ENCODE data around the gene UHRF2. TPM values are rescaled to one million over a fixed set of nuclear protein-coding genes. Genes with fewer than 3 reads are reported as not detected.
"Not testable (repeated sequence)": the region's sequence is repeated elsewhere in the genome, so short reads cannot be mapped to it uniquely, and the experiment has no call there.

The UHRF2 gene
- total RNA-seq, 1 donor from 2014 or later: 56.5 TPM

DNA sequence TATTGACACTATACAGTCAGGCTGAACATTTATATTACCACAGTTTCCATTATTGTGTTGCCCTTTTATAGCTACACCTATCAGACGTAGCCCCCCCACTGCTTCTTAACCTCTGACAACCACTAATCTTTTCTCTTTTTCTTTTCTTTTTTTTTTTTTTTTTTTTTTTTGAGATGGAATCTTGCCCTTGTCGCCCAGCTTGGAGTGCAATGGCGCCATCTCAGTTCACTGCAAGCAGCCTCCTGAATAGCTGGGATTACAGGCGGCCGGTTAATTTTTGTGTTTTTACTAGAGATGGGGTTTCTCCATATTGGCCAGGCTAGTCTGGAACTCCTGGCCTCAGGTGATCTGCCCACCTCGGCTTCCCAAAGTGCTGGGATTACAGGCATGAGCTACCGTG lies 75.4 kb downstream of the UHRF2 start:
- DNase-seq (ENCODE audit: low spot score): no peak

DNA sequence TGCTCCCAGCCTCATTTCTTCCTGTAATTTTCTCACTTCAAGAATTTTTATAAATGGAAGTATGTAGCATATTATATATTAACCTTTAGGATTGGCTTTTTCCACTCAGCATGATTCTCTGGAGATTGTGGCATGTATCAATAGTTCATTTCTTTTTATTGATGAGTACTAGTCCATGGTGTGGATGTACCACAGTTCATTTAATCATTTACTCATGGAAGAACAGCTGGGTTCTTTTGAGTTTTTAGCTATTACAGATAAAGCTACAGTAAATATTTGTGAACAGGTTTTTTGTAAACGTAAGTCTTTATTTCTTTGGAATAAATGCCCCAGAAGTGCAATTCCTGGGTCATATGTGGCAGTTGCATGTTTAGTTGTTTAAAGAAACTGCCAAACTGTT lies 76.1 kb downstream of the UHRF2 start:
- no peak for DNase-seq (ENCODE audit: low spot score)

DNA sequence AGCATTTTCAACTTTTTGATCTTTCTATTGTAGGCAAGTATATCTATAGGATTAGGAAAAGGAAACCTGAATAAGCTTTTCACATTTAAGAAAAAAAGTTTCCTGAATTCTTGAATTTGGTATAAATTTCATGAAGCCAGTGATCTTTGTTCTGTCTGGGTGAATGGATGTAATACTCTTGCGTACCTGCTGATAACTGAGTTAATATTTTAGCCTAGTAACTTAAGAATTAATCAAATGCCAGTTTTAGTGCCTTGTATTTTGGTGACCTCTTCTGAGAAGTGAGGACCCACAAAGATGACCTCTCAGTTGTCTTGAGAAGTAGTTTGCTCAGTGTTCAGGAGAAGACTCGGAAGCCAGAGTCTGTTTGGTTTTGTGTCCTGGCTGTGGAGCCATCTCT lies 77.9 kb downstream of the UHRF2 start:
- no peak for DNase-seq (ENCODE audit: low spot score)

DNA sequence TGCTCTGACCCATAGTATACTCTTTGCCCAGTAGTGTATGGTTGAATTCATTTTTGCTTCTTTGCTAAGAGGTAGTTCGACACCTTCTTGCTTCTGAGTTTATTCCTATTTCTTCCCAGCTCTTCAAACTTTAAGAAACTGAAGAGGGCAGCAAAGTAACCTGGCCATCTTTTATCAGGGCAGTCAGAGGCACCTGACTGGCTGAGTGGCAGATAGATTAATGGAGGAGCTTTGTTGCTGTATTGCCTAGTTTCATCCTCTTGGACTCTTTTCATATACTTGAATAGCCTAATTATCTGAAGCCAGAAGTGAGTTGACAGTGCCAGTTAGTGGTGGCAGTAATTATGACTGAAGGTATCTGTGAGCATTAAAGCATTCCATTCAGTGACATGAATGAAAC lies 82.5 kb downstream of the UHRF2 start:
- no peak for DNase-seq (ENCODE audit: low spot score)

DNA sequence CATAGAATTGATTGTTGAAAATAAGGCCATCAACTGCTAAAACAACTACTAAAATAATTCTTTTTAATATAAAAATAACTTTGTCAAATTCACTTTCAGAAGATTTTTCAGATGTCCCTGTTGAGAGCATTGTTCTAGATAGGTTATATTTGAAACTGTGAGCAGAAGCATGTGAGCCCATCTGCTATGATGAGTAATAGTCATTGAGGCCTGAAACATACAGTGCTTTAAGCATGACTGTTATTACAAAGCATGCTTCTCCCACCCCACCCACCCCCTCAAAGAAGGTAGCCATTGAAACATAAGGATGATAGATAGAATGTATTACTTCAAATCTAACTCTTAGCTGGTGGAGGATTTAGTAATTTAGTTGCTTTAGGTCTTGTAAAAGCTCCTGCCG lies 86.0 kb downstream of the UHRF2 start:
- no peak for DNase-seq (ENCODE audit: low spot score)

DNA sequence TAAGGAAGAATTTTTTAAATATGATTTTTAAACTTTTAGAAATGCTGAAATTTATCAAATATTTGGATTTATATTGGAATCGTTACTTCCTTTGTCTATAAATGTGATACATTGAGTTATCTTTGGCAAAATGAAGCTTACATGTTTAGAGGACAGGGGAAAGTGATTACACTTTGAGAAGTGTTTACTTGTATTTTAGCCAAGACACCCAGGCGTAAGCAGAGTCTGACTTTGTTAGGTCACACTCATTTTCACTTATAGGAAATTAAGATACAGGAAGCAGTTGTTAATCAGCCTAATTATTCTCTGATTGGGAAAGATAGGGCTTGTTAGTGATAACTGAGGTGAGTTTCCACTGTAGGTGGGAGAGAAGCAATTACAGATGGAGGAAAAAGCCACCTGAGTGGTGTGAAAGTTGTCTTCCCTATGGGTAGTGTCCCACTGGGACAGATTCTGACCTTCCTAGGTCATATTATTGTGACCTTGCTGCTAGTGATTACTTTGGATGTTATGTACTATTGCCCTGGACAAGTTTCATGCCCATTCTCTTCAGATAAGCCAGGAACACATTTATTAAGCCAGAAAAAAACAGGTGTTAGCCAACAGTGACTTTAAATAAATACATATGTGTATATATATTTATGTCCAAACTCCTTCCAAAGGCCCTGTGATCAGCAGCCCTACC lies 88.7 kb downstream of the UHRF2 start:
- no peak for DNase-seq (ENCODE audit: low spot score)

DNA sequence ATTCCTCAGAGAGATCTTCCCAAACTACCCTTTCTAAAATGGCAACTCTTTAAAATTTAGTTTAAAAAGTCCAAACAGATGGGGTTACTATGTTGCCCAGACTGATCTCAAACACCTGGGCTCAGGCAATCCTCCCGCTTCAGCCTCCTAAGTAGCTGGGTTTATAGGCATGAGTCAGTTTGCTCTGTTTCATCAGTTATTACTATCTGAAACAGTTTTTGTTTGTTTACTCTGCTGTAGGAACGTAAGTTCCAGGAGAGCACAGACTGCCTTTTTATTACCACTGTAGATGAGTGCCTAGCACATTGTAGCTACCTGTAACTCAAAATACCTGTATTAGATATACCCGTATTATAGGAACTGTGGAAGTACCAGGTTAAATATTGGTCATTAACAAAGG lies 89.4 kb downstream of the UHRF2 start:
- DNase-seq (ENCODE audit: low spot score): no peak

DNA sequence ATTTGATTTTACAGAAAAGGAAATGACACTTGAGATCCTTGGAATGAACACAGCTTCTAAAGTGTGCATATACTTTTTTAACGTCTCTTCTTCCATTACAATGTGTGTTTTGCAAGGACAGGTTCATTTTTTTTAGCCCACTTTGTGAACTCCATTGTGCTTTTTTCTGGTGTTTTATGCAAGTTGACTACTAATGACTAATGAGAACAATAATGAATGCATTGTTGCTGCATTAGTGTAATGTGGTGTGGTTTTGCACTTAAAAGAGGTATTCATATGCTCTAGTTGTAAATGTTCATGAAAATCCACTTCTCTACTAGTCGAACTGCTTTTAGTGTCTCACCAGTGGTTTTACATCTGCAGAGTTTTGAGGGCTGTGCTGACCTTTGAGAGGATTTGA lies 93.6 kb downstream of the UHRF2 start:
- no peak for DNase-seq (ENCODE audit: low spot score)

DNA sequence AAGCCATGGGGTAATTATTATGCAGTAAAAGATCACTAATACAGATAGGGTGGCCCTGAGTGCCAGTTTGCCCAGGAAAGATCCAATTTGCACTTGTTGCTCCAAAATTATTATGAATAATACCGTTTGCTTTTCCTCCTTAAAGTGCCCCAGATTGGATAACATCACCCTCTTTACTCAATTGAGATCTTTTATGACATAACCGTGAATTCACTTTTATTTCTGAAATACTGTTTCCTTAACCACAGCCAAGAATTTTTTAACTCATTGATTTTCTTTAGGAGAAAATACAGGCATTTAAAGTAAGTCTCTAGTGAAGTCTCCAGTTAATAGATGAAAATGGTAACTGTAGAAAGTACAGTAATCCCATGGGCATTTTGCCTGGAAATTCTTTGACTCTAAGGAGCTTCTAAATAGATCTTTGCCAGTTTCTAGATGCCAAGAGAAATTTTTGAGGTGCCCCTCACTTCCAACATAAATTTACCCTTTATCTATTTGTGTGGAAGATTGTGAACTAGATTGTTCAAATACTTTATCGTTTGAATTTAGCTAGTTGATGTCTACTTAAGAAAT lies 99.2 kb downstream of the UHRF2 start:
- no peak for DNase-seq (ENCODE audit: low spot score)

DNA sequence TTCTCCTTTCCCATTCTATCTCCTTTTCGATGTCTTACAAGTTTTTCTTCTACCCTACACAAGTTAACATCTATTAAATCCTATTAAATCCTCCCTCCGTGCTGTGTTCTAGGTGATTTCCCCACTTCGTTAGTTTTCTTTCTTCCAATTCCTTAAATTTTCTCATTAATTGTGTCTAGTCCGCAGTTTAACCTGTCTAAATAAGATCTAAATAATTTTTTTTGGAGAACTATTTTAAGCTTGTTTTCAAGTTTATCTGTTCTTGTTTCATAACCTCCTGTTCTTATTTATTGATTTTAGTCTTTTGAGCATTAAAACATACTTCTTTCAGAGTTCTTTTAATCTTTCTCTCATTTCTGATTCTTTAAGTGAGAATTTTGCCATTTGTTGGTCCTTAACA lies 109.3 kb downstream of the UHRF2 start:
- no peak for DNase-seq (ENCODE audit: low spot score)

DNA sequence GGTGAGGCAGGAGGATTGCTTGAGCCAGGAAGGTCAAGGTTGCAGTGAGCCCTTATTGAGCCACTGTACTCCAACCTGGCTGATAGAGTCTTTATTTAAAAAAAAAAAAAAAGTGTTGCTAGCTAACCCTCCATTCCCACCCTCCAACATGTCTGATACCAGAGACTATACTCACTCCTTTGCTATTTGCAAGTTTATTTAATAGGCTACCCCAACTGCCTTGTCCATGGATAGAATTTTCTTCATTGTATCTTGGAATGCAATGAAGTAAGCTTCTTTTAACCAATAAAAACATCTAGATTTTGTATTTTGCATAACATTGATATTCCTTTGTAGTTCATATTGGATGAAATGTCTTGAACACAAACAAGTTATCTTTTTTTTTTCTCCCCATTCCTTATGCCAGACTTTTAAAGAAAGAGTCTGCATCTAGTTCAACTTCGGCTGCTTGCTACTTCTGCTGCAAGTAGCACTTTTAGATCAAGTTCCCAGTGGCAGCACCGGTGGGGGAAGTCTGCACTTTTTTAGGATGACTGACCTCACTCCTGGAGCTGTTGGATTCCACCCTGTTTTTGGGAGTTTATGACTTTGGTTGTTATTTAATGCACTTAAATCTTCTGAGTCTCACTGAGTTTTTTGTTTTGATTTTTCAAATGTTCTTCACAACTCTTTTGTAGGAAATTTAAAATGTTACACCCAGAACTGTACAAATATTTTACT lies 112.5 kb downstream of the UHRF2 start:
- DNase-seq (ENCODE audit: low spot score): no peak

DNA sequence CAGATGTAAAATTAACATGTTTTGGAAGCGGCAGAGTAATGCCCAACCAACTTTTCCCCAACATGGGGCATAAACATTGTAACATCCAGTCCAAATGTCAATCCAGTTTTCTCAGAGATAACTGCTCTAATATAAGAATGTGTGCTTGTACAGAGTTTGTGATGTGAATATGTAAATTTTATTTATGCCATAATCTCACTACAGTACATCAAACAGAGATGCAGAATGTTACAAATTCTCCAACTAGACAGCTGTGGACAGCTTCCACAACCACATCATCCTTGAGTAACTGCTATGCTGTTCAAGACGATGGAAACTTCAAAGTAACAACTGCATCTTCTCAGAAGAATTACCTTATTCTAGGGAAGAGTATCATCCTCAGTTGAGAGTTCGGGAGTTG lies 122.6 kb downstream of the UHRF2 start:
- no peak for DNase-seq (ENCODE audit: low spot score)

DNA sequence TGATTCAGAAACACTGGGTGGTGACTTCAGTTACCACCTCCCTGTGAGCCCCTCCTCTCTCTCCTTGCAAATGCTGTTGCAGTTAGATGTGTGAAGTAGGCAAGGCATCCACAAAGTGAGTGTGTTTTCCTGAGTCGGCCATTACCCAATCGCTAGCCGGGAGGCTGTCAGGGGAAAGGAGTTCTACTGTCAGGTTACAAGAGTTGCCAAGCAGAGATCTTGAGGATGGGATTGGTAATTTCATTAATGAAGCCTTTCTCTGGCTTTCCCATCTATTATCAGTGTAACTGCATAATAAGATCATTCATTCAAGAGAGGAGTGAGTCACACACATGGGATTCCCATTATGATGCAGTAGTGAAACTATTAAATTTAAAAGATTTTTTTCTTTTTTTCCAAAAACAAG lies 125.7 kb downstream of the UHRF2 start:
- DNase-seq (ENCODE audit: low spot score): no peak

DNA sequence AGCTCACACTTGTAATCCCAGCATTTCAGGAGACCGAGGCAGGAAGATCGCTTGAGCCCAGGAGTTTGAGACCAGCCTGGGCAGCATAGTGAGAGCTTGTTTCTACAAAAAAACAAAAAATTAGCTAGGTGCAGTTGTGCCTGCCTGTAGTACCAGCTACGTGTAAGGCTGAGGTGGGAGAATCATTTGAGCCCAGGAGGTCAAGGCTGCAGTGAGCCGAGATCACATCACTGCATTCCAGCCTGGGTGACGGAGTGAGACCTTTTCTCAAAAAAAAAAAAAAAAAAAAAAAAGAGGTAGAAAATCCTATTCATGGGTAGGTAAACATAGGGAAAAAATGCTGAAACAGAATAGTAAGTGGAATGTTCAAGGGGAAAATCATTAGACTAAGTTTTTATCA lies 129.6 kb downstream of the UHRF2 start:
- not testable (repeated sequence) for DNase-seq (ENCODE audit: low spot score)

DNA sequence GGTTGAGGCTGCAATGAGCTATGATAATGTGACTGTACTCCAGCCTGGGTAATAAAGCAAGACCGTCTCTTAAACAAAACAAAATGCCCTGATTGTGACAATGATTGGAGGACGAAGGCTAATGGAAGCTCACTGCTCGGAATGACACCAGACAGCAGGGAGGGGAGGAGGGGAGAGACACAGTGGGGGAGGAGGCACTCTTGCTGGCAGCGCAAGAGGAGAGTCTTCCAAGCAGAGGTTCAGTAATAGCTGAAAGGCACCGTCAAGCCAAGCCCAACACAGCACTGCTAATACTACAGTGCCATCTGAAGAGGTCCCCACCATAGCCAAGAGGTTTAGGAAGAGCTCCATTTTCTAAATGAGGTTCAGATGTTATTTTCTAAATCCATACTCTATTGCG lies 130.2 kb downstream of the UHRF2 start:
- DNase-seq (ENCODE audit: low spot score): no peak

DNA sequence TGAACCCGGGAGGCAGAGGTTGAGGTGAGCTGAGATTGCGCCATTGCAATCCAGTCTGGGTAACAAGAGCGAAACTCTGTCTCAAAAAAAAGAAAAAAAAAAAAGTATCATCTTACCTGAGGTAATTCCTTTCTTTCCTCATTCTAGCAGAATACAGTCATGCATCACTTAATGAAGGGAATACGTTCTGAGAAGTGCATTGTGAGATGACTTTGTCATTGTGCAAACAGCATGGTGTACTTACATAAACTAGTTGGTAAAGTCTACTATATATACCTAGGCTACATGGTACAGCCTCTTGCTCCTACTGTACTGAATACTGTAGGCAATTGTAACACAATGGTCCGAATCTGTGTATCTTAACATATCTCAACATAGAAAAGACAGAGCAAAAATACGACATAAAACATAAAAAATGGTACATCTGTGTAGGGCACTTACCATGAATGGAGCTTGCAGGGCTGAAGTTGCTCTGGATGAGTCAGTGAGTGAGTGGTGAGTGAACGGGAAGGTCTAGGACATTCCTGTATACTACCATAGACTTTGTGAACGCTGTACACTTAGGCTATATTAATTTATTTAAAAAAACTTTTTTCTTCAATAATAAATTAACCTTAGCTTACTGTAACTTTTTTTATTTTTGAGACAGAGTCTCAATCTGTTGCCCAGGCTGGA lies 132.2 kb downstream of the UHRF2 start:
- no peak for DNase-seq (ENCODE audit: low spot score)

DNA sequence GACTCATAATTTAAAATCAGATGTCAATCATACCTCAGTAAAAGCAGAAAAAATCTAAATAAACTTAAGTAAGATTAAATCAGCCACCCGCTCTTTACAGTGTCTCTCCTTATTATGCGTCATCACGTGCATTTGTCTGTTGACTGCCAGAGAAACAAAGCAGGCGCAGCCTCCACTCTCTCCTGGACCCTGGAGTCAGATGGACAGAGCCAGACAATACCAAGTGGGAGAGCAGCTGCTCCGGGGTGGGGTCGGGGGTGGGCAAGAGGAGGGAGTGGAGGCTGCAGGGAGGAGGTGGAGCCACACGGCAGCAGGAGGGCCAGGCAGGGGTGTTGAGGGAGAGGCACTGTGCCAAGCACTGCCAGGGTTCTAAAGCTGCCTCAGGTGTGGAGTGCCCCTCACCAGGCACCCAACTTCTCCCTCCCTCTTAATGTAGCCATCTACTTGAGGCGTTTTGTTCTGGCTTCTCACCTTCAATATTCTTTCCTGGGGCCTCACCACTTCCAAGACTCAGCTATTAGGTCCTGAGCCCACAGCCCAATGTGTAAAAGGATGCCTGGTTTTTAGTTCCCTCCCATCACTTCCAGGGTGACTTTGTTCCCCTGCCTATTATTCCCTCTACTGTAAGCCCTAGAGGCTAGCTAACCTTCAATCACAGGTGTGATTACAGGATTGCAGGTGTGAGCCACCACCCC lies 136.3 kb downstream of the UHRF2 start:
- no peak for DNase-seq (ENCODE audit: low spot score)

DNA sequence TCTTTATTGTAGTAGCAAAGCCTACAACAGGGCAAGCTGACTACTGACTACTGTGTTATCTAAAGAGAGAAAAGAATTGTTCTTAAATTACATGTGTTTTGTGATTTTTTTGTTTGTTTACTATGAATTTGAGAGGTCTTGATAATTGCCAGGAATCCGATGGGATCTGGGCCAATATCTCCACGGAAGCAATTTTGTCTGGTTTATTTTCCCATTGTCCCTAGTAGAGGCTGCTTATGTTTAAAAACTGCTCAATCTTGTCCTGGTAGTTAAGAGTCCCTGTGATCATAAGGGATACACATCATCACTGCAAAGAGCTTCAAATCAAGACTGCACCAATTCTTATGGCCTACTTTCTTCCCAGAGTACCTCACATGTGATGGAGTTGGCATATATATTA lies 138.1 kb downstream of the UHRF2 start:
- no peak for DNase-seq (ENCODE audit: low spot score)

DNA sequence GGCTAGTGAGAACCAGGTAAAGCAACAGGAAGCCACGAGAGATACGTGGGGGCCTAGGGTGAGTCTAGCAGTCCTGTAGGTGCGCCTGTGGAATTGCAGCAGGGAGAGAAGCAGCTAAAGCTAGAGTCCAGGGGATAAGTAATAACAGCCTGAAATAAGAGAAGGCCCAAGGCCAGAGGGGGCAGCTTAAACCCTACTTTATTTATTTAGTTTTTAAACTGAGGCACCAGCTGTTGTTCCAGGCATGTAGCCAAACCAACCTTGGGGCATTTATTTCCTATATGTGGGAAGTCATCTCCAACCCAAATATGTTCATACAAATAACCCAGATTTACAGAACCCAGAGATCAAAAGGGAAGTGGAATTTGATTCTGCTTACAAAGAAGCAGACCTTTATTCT lies 139.0 kb downstream of the UHRF2 start:
- no peak for DNase-seq (ENCODE audit: low spot score)

DNA sequence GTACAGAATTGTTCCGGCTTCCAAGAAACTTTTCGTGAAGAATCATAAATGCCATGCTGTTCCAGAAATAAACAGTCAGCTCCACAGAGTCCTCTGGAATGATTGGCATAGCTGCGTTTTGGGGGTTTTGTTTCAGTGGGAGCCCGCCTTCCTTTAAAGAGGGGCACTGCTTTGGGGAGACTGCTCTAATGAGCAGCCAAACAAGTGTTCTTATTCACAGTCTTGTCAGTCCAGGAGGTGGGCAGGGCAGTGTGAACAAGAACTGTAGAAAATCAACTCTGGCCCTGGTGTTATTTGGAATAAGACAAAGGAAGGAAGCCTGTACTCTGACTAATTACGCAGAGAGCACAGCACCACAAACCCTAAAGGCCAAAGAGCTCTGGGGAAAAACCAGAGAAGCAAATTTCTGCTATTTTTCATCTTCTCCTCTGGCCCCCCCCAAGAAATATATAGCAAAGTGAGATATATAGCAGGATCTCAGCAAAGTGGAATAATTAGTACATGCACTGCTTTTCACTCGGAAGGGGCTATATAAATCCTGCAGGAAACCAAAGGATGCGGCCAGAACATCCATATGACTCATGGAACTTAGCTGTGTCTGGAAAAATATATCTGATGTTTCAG lies 139.6 kb downstream of the UHRF2 start:
- no peak for DNase-seq (ENCODE audit: low spot score)

DNA sequence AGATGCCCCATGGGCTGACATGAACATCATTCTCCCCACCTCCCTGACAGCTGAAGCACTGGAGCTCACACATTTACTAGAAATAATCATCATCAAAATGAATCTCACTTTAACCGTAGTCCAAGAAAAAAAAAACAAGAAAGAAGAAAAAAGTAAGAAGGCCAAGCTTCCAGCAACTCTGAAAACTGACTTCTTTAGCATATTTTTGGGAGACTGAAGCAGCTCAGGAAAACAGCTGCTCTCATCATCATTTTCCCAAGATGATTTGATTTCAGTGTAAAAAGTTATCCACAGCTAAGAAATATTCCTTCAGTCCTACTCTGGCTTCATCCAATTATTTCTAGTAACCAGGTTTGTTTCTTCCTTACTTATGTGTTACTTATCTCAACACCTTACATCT lies 140.9 kb downstream of the UHRF2 start:
- DNase-seq (ENCODE audit: low spot score): no peak
